ENCODE data around the gene UBXN6.

Gene UBXN6

DNA sequence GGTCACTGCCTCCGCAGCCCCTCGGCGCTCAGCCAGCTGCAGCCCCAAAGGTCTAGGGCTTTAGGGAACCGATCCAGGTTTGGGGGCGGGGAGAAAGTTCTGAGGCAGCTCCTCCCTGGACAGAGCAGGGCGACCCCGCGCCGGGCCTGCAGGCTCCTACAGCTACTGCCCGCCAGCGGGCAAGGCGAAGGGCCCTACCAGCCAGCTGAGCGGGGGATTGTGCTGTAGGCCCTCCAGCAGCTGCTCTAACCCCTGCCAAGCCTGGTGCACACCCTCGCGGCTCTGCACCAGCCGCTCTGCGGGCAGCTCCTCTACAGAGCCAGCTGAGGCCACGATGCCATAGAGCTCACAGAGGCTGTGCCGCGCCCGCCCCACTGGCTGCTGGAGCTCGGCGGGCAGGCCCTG is 46.7 kb upstream of the UBXN6 start:
- in situ Hi-C loops (cut with HindIII; ENCODE audit: low sequenced_read_pairs), result no loop called here
- H3K4me3 ChIP-seq (ENCODE audit: low read depth, low read length), result no peak overlapping the region
- TF ChIP-seq, protein P1, sequence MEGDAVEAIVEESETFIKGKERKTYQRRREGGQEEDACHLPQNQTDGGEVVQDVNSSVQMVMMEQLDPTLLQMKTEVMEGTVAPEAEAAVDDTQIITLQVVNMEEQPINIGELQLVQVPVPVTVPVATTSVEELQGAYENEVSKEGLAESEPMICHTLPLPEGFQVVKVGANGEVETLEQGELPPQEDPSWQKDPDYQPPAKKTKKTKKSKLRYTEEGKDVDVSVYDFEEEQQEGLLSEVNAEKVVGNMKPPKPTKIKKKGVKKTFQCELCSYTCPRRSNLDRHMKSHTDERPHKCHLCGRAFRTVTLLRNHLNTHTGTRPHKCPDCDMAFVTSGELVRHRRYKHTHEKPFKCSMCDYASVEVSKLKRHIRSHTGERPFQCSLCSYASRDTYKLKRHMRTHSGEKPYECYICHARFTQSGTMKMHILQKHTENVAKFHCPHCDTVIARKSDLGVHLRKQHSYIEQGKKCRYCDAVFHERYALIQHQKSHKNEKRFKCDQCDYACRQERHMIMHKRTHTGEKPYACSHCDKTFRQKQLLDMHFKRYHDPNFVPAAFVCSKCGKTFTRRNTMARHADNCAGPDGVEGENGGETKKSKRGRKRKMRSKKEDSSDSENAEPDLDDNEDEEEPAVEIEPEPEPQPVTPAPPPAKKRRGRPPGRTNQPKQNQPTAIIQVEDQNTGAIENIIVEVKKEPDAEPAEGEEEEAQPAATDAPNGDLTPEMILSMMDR (IDR thresholded peaks at IDR 0.05; ENCODE audit: low read depth, low read length, missing control alignments), result no peak
- no peak for DNase-seq (ENCODE audit: low read depth)

DNA sequence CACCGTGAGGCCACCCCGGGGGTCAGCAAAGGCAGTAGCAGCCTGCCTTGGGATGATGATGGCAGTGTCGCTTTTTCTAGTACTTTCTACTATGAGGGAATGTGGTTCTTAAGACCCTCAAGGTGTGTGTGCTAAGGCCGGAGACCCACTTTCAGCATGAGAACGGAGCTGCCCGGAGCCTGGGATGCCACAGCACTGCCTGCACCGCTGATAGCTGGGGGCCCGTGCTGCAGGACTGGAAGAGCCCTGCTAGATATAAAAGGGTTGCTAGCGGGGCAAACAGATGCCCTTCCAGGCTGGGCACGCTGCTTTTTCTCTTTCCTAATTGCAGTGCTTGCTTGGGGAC is 46.2 kb upstream of the UBXN6 start:
- TF ChIP-seq, protein P1 (IDR thresholded peaks at IDR 0.05; ENCODE audit: low read depth, low read length, missing control alignments), result no peak
- H3K4me3 ChIP-seq (ENCODE audit: low read depth, low read length), result no peak overlapping the region
- in situ Hi-C loops (cut with HindIII; ENCODE audit: low sequenced_read_pairs), result no loop called here
- DNase-seq (ENCODE audit: low read depth), result no peak

DNA sequence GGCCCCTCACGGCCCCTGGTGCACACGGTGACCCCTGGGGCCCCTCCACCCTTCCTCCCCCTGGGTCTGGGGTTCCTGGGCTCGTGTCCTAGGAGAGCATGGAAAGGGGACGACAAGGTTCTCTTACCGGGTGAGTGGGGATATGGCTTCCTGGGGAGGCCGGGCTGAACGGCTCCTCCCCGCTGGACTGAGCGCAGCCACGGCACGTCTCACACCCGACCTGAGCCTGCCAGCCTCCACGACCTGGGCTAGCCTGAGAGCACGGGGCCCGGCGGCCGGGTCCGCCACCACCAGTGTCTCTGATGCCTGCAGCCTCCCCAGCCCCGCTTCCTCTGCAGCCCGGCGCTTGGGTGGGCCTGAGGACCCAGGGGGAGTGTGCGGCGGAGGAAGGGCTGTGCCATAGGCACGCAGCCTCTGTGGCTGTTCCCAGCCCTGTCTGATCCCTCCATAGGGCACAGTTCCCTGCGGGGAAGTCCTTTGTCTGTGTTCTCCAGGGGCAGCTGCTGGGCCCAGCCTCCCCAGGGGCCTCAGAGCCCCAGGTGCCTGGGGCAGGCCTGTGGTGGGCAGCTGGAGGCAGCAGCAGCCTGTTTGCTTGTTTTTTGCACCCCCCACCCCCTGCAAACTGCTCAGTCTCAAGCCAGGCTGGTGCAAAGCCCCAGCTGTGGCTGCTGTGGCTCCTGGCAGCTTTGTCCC is 45.7 kb upstream of the UBXN6 start:
- no peak overlapping the region for H3K4me3 ChIP-seq (ENCODE audit: low read depth, low read length)
- in situ Hi-C loops (cut with HindIII; ENCODE audit: low sequenced_read_pairs), result no loop called here
- no peak for DNase-seq (ENCODE audit: low read depth)
- TF ChIP-seq, protein P1 (IDR thresholded peaks at IDR 0.05; ENCODE audit: low read depth, low read length, missing control alignments), result no peak

DNA sequence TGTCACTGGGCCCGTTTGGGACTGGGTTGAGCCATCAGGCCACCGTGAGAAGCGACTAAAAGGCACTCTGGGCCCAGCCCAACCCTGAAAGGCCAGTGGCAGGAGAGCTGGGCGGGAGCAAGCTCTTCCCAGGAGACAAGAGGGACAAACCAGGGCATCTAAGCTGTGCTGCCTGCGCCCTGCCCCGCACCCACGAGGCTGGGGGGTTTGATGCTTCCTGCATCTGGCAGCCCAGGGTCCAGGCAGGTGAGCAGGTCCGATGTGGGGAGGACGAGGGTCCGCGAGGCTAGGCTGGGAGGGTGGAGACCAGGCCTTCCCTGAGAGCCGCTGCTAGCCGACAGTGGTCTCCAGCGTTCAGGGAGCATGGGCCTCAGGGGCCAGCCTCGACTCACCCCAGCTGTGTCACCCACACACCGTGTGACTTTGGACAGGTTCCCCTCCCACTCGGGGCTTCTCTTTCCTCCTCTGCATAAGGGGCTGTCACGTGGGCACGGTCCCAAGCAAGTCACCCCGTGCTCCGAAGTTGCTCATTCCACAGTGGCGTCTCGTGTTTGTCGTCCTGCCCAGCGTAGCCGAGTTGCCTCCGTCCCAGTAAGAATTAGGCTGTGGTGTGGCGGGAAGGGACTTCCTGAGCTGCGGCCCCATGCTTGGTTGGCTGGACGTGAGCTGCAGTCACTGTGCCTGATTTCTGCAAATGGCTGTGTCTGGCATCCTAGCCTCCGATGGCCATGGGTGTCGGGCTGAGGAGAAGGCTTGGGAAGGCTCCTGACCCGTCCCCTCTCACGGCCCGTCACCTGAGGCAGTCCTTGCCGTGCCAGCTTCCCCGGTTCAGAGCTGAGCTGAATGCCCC is 44.9 kb upstream of the UBXN6 start:
- no peak overlapping the region for H3K4me3 ChIP-seq (ENCODE audit: low read depth, low read length)
- TF ChIP-seq, protein P1 (IDR thresholded peaks at IDR 0.05; ENCODE audit: low read depth, low read length, missing control alignments), result no peak
- in situ Hi-C loops (cut with HindIII; ENCODE audit: low sequenced_read_pairs), result no loop called here
- DNase-seq (ENCODE audit: low read depth), result no peak

DNA sequence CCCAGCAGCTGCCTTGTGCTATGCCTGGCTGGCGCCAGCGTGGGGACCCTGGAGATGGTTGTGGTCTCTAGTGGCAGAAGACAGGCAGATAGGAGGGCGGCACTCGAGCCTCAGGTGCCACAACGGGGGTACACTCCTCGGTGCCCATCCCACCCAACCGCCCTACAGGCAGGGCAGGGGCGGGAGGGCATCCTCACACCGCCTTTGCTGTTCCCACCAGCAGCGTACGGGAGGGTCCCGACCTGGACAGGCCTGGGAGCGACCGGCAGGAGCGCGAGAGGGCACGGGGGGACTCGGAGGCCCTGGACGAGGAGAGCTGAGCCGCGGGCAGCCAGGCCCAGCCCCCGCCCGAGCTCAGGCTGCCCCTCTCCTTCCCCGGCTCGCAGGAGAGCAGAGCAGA is 44.1 kb upstream of the UBXN6 start:
- H3K4me3 ChIP-seq (ENCODE audit: low read depth, low read length), result no peak overlapping the region
- TF ChIP-seq, protein P1 (IDR thresholded peaks at IDR 0.05; ENCODE audit: low read depth, low read length, missing control alignments), result no peak

DNA sequence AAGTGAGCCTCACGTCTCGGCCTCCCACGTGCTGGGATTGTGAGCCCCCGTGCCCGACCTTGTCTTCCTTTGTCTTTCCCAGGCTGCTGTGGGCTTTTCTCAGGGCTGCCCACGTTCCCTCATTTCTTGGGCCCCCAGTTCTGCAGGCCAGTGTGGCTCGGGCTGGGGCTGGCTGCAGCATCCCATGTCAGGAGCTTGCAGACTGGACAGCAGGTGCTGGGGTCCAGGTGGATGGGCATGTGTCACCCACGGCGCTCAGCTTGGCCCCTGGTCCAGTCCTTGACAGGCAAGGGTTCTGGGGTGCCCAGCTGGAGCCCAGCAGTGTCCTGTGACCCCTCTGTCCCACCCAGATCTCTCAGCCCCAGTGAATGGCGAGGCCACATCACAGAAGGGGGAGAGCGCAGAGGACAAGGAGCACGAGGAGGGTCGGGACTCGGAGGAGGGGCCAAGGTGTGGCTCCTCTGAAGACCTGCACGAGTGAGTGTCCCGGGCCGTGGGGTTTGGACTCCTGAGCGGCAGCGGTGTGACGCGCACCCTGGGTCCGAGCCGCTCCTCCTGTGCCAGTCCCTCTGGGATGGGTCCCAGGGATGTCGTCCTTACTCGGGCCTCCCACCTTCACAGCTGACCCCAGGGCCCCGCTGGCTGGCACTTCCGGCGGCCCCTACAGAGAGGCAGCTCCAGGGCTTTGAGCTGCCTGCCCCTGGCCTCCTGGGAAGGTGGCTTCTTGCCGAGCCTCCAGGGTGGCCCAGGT is 43.4 kb upstream of the UBXN6 start:
- TF ChIP-seq, protein P1 (IDR thresholded peaks at IDR 0.05; ENCODE audit: low read depth, low read length, missing control alignments), result no peak
- in situ Hi-C loops (cut with HindIII; ENCODE audit: low sequenced_read_pairs), result no loop called here
- H3K4me3 ChIP-seq (ENCODE audit: low read depth, low read length), result no peak overlapping the region
- DNase-seq (ENCODE audit: low read depth), result no peak

More for the DNA sequence above, 44.1 kb upstream of the UBXN6 start:
- DNase-seq (ENCODE audit: low read depth), result no peak
- in situ Hi-C loops (cut with HindIII; ENCODE audit: low sequenced_read_pairs), result no loop called here

All from astrocyte of the cerebellum (primary cell).